DMS53 (cell line): Measurements from ENCODE around the gene KCNQ5.
"Not testable (repeated sequence)": the region's sequence is repeated elsewhere in the genome, so short reads cannot be mapped to it uniquely, and the experiment has no call there.

Experiments
- DNase-seq: peaks from one replicate; lab custom pipeline; 2025; lab: John Stamatoyannopoulos, UW

The KCNQ5 gene

GRCh38 chr6:73180076-73180738, 558.3 kb downstream of the KCNQ5 start:
- DNase-seq, result peak; percentile 47

DNA sequence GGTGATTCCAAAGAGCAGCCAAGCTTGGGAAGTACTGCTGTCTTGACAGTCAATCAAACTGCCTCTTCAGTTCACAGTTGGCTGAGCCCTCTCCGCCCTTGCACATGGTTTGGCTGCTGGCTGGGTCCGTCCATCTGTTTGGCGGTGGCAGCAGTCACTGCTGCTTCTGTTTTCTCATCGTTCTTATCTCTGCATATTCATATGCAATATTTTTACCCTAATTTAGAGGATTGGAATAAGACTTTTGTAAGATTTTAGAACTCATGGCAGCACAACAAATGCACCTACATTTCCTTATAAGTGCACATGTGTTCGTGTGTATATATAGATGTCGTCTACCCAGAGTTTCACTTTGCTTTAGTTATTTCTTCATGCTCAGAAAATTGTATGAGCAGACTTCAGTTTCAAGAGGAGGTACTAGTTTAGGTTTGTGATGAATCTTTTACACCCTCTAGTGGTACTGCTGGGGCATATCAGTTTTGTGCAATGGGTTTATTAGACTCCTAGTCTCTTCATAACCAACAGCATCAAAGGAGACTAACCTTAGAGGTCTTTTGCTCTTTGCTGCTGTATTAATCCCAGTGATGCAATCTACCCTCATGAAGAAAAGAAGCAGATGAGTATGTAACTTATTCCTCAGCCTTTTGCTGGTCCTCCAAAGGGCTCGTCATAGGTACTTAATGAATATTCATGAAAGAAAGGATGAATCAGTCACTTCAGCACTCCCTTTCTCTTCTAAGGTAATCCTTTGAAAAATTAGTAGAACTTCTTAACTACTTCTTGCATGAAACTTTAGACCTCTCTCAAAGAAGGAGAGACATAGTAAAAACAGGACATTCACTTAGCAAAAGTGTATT, 559.1 kb downstream of the KCNQ5 start:
- DNase-seq, result peak; percentile 88

DNA sequence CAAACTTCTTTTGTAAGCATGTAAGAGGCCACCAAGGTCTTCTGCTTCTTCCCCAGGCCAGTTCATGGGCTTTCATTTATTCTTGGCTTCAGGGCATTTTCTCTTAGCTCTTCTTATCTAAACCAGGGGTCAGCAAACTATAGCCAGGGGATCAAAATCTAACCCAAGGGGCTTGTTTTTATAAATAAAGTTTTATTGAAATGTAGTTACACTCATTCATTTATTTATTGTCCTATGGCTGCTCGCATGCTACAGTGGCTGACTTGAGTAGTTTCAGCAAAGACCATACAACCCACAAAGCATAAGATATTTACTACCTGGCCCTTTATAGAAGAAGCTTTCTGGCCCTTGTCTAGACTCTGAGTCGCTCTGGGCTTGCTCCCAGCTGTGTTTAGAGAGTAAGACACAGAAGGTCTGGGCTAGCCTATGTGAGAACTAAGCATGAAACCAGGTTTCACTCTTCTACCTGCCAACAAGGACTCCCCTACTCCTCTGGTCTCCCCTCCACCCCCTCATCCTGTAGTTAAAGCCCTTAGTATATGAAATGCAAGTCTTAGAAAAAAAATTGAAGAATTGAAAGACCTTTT, 560.2 kb downstream of the KCNQ5 start:
- DNase-seq, result no peak

GRCh38 chr6:73193302-73193701, 571.4 kb downstream of the KCNQ5 start:
- DNase-seq, result not testable (repeated sequence)

GRCh38 chr6:73194744-73195143, 572.9 kb downstream of the KCNQ5 start:
- no peak for DNase-seq

DNA sequence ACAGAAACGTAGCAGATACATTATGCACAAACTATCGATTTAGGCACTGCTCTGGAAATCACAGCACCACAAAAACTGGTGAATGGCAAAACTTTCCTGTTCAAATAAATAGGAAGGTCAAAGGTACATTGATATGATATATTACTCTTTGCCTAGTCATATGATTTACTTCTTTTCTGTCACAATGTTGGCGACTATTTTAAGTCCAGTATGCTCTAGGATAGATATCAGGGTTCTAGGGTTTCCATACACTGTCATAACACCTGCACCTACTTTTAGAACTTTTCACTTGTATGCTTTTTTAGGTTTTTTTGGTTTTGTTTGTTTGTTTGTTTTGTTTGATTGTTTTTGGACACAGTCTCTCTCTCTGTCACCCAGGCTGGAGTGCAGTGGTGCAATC, 578.4 kb downstream of the KCNQ5 start:
- DNase-seq, result no peak

GRCh38 chr6:73200735-73201134, 578.9 kb downstream of the KCNQ5 start:
- no peak for DNase-seq

- DNase-seq, result no peak
These were observed 581.2 kb downstream of the KCNQ5 start for GRCh38 chr6:73203098-73203497.

GRCh38 chr6:73204252-73204651, 582.4 kb downstream of the KCNQ5 start:
- no peak for DNase-seq

GRCh38 chr6:73207221-73207837, 585.5 kb downstream of the KCNQ5 start:
- DNase-seq, result no peak

- no peak for DNase-seq
These were observed 587.3 kb downstream of the KCNQ5 start for GRCh38 chr6:73209117-73209516.

DNA sequence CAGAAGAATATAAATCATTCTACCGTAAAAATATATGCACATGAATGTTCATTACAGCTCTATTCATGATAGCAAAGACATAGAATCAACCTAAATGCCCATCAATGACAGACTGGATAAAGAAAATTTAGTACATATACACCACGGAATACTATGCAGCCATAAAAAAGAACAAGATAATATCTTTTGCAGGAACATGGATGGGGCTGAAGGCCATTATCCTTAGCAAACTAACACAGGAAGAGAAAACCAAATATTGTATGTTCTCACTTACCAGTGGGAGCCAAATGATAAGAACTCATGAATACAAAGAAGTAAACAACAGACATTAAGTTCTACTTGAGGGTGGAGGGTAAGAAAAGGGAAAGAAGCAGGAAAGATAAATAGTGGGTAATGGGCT, 595.0 kb downstream of the KCNQ5 start:
- no peak for DNase-seq

- no peak for DNase-seq
These were observed 603.5 kb downstream of the KCNQ5 start, which contains the start of gene KHDC1L for GRCh38 chr6:73225396-73225795. TSS of gene KHDC1L (minus strand) at chr6:73225496. CDS start at chr6:73225408, 88 bp downstream.

- no peak for DNase-seq
These were observed 605.9 kb downstream of the KCNQ5 start for GRCh38 chr6:73227606-73228255.

DNA sequence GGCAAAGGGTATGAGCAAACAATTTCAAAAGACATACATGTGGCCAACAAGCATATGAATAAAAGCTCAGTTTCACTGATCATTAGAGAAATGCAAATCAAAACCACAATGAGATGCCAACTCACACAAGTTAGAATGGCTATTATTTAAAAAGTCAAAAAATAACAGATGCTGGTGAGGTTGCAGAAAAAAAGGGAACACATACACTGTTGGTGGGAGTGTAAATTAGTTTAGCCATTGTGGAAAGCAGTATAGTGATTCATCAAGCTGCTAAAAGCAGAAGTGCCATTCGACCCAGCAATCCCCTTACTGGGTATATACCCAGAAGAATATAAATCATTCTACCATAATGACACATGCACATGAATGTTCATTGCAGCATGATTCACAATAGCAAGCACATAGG, 610.1 kb downstream of the KCNQ5 start:
- DNase-seq, result no peak

GRCh38 chr6:73233048-73233447, 611.2 kb downstream of the KCNQ5 start:
- DNase-seq, result no peak

DNA sequence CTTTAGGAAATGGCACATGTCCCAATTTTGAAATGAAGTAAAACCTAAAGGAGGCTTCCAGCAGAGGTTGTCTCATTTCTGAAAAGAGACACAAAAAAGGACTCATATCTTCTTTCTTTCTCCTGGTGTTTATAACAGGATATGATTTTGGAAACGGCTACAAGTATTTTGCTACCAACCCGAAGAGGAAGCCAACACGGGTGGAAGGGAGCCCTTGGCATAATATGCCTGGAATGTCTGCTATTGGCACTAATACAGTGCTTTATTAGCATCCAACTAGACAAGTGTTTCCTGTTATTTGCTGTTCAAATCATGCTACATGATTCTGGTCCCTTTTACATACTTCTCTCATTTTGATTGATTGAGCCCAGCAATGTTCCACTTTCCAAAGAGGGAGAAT, 612.1 kb downstream of the KCNQ5 start:
- DNase-seq, result not testable (repeated sequence)

- DNase-seq, result no peak
These were observed 612.9 kb downstream of the KCNQ5 start for GRCh38 chr6:73234733-73235132.

- DNase-seq, result no peak
These were observed 614.4 kb downstream of the KCNQ5 start for GRCh38 chr6:73236144-73236750.

DNA sequence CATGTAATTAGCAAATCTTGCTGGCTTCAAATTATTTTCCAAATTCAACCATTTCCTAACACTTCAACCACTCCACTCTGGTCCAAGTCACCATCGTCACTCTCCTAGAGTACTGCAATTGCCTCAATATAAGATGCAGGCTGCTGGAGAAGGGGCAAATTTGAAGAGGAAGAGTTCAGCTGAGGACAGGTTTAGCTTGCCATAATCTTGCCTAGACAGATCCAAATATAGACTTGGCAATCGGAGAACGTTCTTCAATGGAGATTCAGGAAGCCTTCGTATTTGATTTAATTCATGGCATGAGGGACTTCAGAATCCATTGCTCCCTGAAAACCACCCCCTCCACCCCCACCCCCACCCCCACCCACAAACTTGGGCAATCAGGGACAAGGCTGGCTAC, 618.9 kb downstream of the KCNQ5 start:
- no peak for DNase-seq

GRCh38 chr6:73242001-73242400, 620.1 kb downstream of the KCNQ5 start:
- no peak for DNase-seq
